A673 (cell line): ENCODE data around the gene ROS1. TPM values are rescaled to one million over a fixed set of nuclear protein-coding genes. Genes with fewer than 3 reads are reported as not detected.

Source experiments
- BruUV-seq: library from RNA; stranded (reverse); fragments of 400-500 nt; replicated peaks from 2 replicates; lab custom pipeline; 2021; lab: Mats Ljungman, UMichigan
- CTCF ChIA-PET: fragments of 300-600 bp; sonication (Branson Sonifier 250); formaldehyde crosslinking; loops from one replicate; lab custom pipeline; 2022; ENCODE audit warnings: antibody characterized with exemption; lab: Charles Lee
- POLR2A ChIA-PET: fragments of 300-600 bp; sonication (Branson Sonifier 250); formaldehyde crosslinking; loops from one replicate; lab custom pipeline; 2022; ENCODE audit warnings: antibody characterized with exemption; ENCODE audit not compliant: low non-redundant PET; lab: Charles Lee
- DNase-seq: peaks from one replicate; pipeline ENCODE4 v3.0.0-alpha.2; 2015; ENCODE audit warnings: low spot score
- H3K27ac ChIP-seq: fragments of 200-600 bp; sonication (generic); 2 replicates; pipeline ENCODE4 v1.5.1; 2016; ENCODE audit warnings: mixed run types, low read depth, mild to moderate bottlenecking, mixed read lengths, antibody characterized with exemption, low read length; ENCODE audit not compliant: poor library complexity, severe bottlenecking
- H3K27me3 ChIP-seq: fragments of 200-600 bp; sonication (generic); replicated peaks from 2 replicates; pipeline ENCODE4 v1.6.1; 2017; ENCODE audit warnings: mixed run types, low read depth, mild to moderate bottlenecking, mixed read lengths, antibody characterized with exemption, low read length; ENCODE audit not compliant: insufficient read depth, poor library complexity
- H3K36me3 ChIP-seq: fragments of 200-600 bp; sonication (generic); 2 replicates; pipeline ENCODE4 v1.6.1; 2016; ENCODE audit warnings: mixed run types, mild to moderate bottlenecking, mixed read lengths, antibody characterized with exemption, low read length; ENCODE audit not compliant: insufficient read depth, poor library complexity, severe bottlenecking
- H3K4me1 ChIP-seq: fragments of 200-600 bp; sonication (generic); 2 replicates; pipeline ENCODE4 v1.6.1; 2017; ENCODE audit warnings: mixed run types, mild to moderate bottlenecking, mixed read lengths, antibody characterized with exemption, low read length; ENCODE audit not compliant: insufficient read depth, poor library complexity, severe bottlenecking
- H3K4me3 ChIP-seq: fragments of 200-600 bp; sonication (generic); 2 replicates; pipeline ENCODE4 v1.5.1; 2016; ENCODE audit warnings: low read depth, mixed run types, mild to moderate bottlenecking, mixed read lengths, low read length; ENCODE audit not compliant: poor library complexity, severe bottlenecking
- H3K9me3 ChIP-seq: fragments of 200-600 bp; sonication (generic); 2 replicates; pipeline ENCODE4 v1.6.1; 2016; ENCODE audit warnings: mixed run types, low read depth, mild to moderate bottlenecking, mixed read lengths, antibody characterized with exemption, low read length; ENCODE audit not compliant: poor library complexity, severe bottlenecking
- CTCF ChIP-seq: fragments of 300-800, 200-600 bp; sonication (generic); conservative IDR thresholded peaks from 2 replicates; pipeline ENCODE4 v1.5.1; 2017; ENCODE audit warnings: low read depth, mild to moderate bottlenecking, antibody characterized with exemption, low read length, moderate library complexity, mixed read lengths
- EZH2 ChIP-seq: fragments of 200-600 bp; sonication (generic); IDR thresholded peaks from 2 replicates; pipeline ENCODE4 v1.6.1; 2017; ENCODE audit warnings: borderline replicate concordance, low read depth, mild to moderate bottlenecking, mixed read lengths, antibody characterized with exemption, low read length; ENCODE audit not compliant: poor library complexity, severe bottlenecking
- intact Hi-C: fragments of 100-400 bp; cut with micrococcal nuclease; formaldehyde crosslinking; loops from one replicate; pipeline ENCODE4 v1.10.0; 2022; ENCODE audit not compliant: unreplicated experiment
- total RNA-seq: library from RNA; stranded (reverse); gene quantifications from 2 replicates; pipeline ENCODE4 v1.2.3, GENCODE V29; 2021

ROS1 gene
- total RNA-seq, 1 experiment from 2014 or later, result not detected

GRCh38 chr6:117465691-117466090 lies 39.9 kb upstream of the ROS1 start:
- H3K36me3 ChIP-seq, result no peaks in the 10 kb centered on the region
- H3K27me3 ChIP-seq, result peaks cover 10% of the 10 kb centered on the region
- no peaks in the 10 kb centered on the region for H3K4me1 ChIP-seq
- POLR2A ChIA-PET, result no interaction called here
- no peaks in the 10 kb centered on the region for H3K9me3 ChIP-seq
- H3K4me3 ChIP-seq, result no peak overlapping the region
- no TSS peak for BruUV-seq
- TF ChIP-seq EZH2 (no peak), CTCF (no peak)
- intact Hi-C loops, result no loop called here
- H3K27ac ChIP-seq, result no peak overlapping the region
- CTCF ChIA-PET, result no interaction called here
- DNase-seq, result no peak

- ChIA-PET POLR2A (no interaction called here), CTCF (no interaction called here)
- TF ChIP-seq EZH2, result no peak
- no peak for TF ChIP-seq CTCF
- DNase-seq, result no peak
- BruUV-seq, result no TSS peak
- Histone ChIP-seq H3K9me3 (no peaks in the 10 kb centered on the region), H3K4me1 (no peaks in the 10 kb centered on the region), H3K36me3 (no peaks in the 10 kb centered on the region), H3K27ac (no peak overlapping the region), H3K4me3 (no peak overlapping the region), H3K27me3 (peaks cover 12% of the 10 kb centered on the region)
- intact Hi-C loops, result no loop called here
Observed at GRCh38 chr6:117464700-117465099, 39.0 kb upstream of the ROS1 start.

- TF ChIP-seq CTCF (no peak), EZH2 (no peak)
- Histone ChIP-seq H3K36me3 (no peaks in the 10 kb centered on the region), H3K9me3 (no peaks in the 10 kb centered on the region), H3K4me3 (no peak overlapping the region), H3K4me1 (no peaks in the 10 kb centered on the region), H3K27ac (no peak overlapping the region), H3K27me3 (peaks cover 15% of the 10 kb centered on the region)
- ChIA-PET POLR2A (no interaction called here), CTCF (no interaction called here)
- DNase-seq, result no peak
- intact Hi-C loops, result no loop called here
- no TSS peak for BruUV-seq
Observed at GRCh38 chr6:117463762-117464665, 38.3 kb upstream of the ROS1 start.
